ENCODE data around the gene PPIE.

Gene PPIE

GRCh38 chr1:39805385-39805784, 66.7 kb downstream of the PPIE start:
- no peak for DNase-seq (ENCODE audit: low spot score)

- no peak for DNase-seq (ENCODE audit: low spot score)
These were observed 70.3 kb downstream of the PPIE start for GRCh38 chr1:39808784-39809517.

GRCh38 chr1:39812913-39813312, 74.2 kb downstream of the PPIE start:
- no peak for DNase-seq (ENCODE audit: low spot score)

Measured in left forelimb (tissue), 1 donor.